Stimulated activated CD4-positive, alpha-beta T cell treated with anti-CD3 and anti-CD28 coated beads, Interleukin-2, amount 100 ng/mL, for 24 hours (primary cell): Measurements from ENCODE around the gene ADAM22.

Experiments
- DNase-seq, 2 donors: peaks; one replicate each; pipeline ENCODE4 v3.0.0-alpha.2; 2020

ADAM22 gene

DNA sequence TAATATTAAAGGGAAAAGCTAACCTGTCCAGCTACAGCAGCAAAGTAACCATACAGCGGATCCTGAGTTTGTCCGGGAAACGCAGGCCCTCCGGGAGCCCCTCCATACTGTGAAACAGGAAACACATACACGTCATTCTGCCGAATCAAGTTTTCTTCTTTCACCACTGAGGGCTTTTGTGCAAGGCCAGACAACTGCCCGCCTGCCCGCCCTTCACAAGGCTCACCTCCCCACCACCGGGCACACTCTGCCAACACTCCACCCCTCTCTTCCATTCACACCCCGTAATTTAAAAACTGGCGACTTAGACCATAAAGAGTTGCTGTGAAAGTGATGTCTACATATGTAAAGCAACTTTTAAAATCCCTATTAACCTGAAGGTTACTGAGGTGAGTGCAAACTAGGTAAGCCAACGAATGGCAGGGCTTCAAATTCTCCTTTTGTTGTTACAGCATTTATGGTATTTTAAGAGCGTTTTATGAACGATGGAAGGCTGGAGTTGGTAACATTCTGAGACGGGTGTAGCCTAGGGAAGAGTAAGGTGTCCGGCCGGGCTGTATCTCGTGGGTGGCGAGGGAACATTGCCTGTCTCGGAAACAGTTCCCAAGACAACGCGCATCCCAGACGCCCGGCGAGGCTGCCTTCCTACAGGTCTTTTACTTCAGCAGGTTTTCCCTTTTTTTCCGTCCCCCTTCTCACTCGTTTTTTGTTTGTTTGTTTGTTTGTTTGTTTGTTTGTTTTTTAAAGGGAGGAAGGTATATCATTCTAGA, 285.0 kb downstream of the ADAM22 start:
- DNase-seq = peak; percentile 25 to 27

DNA sequence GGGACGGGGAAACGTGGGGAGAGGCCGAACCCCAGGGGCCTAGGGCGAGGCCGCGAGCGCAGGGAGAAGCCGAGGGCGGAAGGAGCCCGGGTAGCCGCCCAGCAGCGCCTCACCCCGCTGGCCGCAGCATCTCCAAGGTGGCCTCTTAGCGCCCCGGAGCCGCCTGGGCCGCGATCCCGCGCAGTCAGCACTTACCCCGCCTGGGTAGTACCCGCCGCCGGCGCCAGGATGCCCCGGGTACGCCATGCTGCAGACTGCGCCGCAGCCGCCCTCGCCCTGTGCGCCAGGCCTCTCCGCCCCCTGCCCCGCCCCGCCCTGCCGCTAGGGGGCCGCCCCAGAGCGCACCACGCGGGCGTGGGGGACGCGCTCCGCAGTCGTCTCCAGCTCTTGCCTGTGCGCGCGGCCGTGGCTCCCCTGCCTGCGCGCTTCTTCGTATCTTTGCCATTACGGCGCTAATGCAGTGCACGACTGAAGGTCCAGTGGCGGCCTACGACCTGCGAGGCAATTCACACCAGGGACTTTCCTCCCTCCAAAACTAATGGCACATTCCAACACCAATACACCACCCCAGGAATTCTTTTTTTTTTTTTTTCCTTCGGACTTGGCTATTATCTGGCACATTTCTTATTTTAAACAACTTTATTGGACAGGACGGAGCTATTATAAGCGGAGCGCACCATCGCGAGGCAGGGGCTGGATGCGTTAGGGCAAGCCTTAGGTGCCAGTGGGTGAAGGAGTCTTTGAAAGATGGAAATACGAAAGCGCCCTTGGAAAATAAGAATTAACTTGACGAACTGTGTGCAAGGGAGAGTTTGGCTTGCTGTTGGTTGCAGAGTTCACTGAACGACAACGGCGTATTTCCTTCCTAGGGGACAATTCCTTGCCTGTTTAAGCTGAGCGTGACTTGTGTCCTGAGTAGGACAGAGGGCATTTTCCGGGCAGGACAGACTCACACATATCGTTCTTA, 286.0 kb downstream of the ADAM22 start, which contains the start of gene SRI:
SRI (minus strand) TSS at position 258 of the 967 bp plus-strand sequence; CDS start at position 246, 12 bp downstream.
- DNase-seq = peak; percentile 88 to 93

DNA sequence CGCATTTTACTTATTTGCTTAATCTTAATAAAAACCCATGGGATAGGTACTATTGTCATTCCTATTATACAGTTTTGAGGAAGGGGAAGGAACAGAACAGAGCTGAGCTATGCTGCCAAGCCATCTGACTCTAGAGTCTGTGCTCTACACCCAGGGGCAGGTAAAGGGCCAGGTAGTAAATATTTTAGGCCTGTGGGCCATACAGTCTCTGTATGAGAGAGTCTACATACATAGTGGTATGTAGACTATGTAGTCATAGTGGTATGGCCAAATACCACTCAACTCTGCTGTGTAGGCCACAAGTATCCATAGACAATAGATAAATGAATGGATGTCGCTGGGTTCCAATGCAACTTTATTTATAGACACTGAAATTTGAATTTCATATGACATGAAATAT, 289.2 kb downstream of the ADAM22 start:
- DNase-seq = no peak

DNA sequence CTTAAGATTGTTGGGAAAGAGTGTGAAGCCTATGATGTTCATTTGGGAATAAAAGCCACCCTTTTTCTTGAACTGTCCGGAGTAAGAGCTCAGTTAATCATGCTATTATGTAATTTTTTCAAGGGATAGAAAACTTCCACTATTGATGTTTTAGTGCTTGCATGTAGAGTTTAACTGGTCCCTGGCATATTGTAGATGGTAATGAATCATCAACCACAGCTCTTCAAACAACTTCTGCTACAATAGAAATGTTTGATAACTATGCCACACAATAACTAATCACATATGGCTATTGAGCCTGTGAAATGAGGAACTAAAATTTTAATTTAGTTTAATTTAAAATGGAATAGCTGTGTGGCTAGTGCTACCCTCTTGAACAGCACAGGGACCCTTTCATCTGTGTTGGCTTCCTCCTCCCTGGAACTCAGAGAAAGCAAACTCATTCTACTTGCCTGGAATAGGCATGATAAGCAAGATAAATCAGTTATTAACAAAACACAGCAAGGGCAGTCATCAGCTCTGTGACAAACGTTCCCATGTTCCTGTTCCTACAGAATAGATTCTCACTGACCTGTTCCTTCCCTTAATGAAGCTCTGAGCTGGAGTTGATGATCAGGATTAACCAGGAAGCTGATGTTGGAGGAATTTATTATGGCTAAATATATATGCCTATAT, 290.7 kb downstream of the ADAM22 start:
- DNase-seq = no peak

DNA sequence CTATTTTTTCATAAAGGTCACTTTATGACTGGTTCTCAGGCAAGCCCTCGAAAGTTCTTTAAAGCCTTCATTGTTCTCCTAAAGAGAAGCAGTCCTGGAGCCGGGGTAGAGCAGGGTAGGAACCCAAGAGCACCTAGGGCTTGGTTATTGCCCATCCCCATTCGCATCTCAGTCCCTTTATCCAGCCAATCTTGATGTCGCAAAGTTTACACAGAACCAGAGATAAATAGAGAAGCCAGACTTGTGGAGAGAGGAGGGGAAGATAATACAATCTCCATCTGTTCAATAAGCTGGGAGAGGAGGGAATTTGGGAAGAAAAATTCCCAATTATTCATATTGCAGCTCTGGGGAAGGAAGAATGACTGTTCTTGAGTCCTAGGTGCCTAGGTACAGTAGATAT, 292.1 kb downstream of the ADAM22 start:
- DNase-seq = no peak

DNA sequence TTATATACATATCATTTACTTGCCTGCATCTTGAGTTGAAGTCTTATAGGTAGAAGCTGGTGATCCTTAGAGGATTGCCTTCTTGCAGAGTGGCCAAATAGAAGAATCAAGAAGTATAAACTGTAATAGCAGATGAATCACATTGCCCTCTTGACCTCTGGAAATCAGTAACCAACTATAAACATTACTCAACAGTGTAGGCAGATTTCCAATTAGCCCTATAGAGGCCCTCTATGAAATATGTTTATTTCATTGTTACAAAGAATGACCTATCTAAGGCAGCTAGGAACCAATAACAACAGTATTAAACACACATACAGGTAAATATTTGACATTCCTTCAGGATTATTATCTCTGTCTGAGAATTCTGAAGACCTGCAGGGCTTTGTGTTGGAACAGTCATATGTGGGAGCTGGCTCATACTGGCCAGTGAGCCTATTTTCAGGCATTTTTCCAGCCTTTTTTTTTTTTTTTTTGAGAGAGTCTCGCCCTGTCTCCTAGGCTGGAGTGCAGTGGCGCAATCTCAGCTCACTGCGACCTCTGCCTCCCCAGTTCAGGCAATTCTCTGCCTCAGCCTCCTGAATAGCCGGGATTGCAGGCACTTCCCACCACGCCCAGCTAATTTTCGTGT, 292.9 kb downstream of the ADAM22 start:
- no peak for DNase-seq

DNA sequence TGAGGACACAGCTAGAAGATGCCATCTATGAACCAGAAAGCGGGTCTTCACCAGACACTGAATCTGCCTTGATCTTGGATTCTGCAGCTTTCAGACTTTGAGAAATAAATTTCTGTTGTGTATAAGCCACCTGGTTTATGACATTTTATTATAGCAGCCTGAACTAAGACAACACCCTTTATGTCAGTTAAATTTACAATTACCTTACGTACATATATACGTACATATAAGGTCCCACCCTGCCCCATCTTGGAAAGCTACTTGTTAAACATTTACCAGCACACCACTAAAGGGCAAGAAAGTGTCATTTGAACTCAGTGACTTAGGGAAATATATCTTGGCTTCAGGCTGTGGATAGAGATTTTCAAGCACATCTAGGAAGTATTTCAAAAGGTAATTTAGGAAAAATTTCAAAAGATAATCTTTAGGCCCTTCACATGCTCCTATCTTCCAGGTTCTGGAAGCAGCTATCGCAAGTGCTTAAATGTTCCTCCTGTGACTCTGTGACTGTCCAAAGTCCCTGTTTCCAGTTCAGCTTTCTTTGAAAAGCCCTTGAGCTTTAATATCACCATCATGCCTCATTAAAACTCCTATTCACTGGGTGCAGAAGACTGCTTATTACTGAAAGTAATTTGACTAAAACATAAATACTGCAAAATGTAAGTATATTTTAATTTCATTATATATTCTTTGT, 295.4 kb downstream of the ADAM22 start:
- DNase-seq = no peak

DNA sequence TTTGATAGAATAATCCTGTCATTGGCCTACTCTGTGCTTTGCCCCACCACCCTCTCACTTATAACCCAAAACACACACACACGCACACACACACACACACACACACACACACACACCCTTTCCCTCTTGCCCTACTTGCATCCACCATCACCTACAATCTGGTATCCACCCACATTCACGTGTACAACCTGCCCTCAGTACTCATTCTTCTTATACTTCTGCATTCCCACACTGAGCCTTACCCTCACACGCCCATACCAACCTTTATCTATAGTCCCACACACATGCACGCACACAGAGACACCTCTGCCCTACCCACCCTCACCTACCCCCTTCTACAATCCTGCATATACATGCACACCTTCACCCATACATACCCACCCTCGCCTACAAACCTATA, 296.6 kb downstream of the ADAM22 start:
- DNase-seq = no peak

DNA sequence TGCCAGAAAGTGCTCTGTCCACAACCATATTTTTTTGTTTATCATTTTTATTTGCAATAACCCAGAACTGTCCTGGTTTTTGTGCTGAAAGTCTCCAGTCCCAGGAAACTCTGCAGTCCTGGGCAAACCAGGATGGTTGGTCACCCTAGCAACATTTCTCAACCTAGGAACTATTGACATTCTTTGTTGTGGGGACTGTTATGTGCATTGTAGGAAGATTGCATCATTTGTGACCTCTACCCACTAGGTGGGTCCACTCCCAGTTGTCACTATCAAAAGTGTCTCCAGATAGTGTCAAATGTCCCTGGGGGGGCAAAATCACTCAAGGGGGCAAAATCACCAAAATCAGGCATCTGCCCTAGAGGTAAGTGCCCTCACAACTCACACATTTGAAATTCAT, 299.8 kb downstream of the ADAM22 start:
- DNase-seq = no peak

DNA sequence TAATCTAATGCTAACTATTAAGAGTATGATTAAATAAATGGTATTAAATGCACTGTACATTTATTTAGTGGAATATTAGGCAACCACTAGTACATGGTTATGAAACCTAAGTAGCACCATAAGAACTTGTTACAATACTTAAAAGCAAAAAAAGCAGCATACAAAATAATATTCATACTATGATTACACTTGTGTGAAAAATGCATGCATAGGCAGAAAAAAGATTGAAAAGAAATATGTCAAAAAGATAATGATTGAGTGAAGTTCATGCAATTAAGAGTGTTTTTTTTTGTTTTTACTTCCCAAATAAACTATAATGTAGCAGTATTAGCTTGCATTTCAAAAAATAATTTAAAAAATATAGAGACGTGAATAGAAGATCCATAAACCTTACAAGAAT, 305.8 kb downstream of the ADAM22 start:
- no peak for DNase-seq

DNA sequence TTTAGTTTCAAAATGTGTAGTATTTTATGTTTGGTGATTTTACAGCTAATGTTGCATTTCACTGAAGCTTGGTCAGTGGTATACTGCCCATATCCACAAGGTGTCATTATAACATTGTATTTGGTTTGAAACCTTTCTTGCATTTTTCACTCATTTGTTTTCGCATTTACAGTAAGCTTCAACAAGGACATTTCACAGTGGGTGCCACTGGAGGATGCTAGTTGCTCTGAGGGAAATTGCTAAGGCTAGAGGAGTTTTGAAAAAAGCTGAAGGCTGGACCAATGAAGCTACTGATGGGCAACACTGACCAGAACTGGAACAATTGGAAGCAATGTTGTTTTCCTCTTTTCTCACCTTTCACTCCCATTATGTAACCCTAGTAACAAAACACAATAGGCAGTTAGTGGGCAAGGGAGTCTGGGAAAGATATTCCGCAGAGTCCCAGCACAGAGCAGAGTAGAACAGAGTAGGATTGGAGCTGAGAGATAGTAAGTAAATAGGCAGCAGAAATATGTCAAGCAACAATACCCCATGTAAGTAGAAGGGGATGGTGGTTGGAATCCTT, 309.4 kb downstream of the ADAM22 start:
- DNase-seq = no peak

DNA sequence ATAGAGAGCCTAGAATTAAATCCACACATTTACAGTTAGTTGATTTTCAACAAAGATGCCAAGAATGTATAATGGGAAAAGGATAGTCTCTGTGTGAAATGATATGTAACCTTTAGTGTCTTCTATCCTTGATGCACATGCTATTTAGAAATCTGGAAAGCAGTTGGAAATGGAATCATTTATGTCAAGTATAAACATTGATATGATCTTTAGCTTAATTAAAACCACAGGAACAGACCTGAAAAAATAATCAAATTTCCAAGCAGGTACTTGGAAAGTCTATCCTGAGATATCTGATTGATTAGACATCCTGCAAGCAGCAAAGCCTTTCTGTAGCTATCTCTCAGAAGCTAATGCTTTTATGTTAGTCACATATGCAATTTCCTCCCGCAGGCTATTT, 310.2 kb downstream of the ADAM22 start:
- DNase-seq = no peak
